ENCODE measurements around the gene SAMD10. TPM values are rescaled to one million over a fixed set of nuclear protein-coding genes. Genes with fewer than 3 reads are reported as not detected.

Gene SAMD10
- total RNA-seq, 1 donor from 2014 or later: 9.5 TPM

GRCh38 chr20:64001607-64002011 lies 22.2 kb upstream of the SAMD10 start:
- DNase-seq (ENCODE audit: low read depth): no peak

GRCh38 chr20:64000906-64001305 lies 21.5 kb upstream of the SAMD10 start:
- H3K4me3 ChIP-seq (ENCODE audit: low read depth, low read length): no peak overlapping the region
- no peak for TF ChIP-seq CTCF (conservative IDR thresholded peaks at IDR 0.05; ENCODE audit: low read depth, low read length)
- DNase-seq (ENCODE audit: low read depth): no peak

More at GRCh38 chr20:64001607-64002011, 22.2 kb upstream of the SAMD10 start:
- no peak overlapping the region for H3K4me3 ChIP-seq (ENCODE audit: low read depth, low read length)
- TF ChIP-seq CTCF (conservative IDR thresholded peaks at IDR 0.05; ENCODE audit: low read depth, low read length): no peak

GRCh38 chr20:63982937-63983336 lies 3.5 kb upstream of the SAMD10 start:
- DNase-seq (ENCODE audit: low read depth): no peak
- H3K4me3 ChIP-seq (ENCODE audit: low read depth, low read length): no peak overlapping the region
- no peak for TF ChIP-seq CTCF (conservative IDR thresholded peaks at IDR 0.05; ENCODE audit: low read depth, low read length)

GRCh38 chr20:63980806-63981728 lies 1.6 kb upstream of the SAMD10 start, which contains the start of gene PRPF6:
TSS of gene PRPF6 (plus strand) at chr20:63981132. CDS start at chr20:63981246, 114 bp downstream.
- no peak for DNase-seq (ENCODE audit: low read depth)
- peak within 1 kb of the TSS; percentile 94 for H3K4me3 ChIP-seq (ENCODE audit: low read depth, low read length)
- TF ChIP-seq CTCF (conservative IDR thresholded peaks at IDR 0.05; ENCODE audit: low read depth, low read length): peak; percentile 80

- DNase-seq (ENCODE audit: low read depth): no peak
- peak overlapping the region; percentile 94 for H3K4me3 ChIP-seq (ENCODE audit: low read depth, low read length)
- no peak for TF ChIP-seq CTCF (conservative IDR thresholded peaks at IDR 0.05; ENCODE audit: low read depth, low read length)
These were observed 919 bp upstream of the SAMD10 start for GRCh38 chr20:63980317-63980805.

- peak overlapping the region; percentile 94 for H3K4me3 ChIP-seq (ENCODE audit: low read depth, low read length)
- DNase-seq (ENCODE audit: low read depth): no peak
- TF ChIP-seq CTCF (conservative IDR thresholded peaks at IDR 0.05; ENCODE audit: low read depth, low read length): no peak
These were observed 249 bp downstream of the SAMD10 start for GRCh38 chr20:63979229-63979556.
